IPS-18c (cell line): ENCODE results near the gene KRTCAP2.
A peak's percentile ranks its signal among the peaks of the same experiment; 100 is the strongest.
"Not testable (repeated sequence)": the region's sequence is repeated elsewhere in the genome, so short reads cannot be mapped to it uniquely, and the experiment has no call there.

Experiments
- H3K4me3 ChIP-seq: 2 replicates; pipeline ENCODE4 v1.7.0; 2013; ENCODE audit warnings: low read depth, mild to moderate bottlenecking, low read length, moderate library complexity; ENCODE audit not compliant: insufficient read depth
- H3K9me3 ChIP-seq: one replicate; pipeline ENCODE4 v1.6.1; 2013; ENCODE audit warnings: mild to moderate bottlenecking, low read length, moderate library complexity; ENCODE audit not compliant: control insufficient read depth, insufficient read depth

Gene KRTCAP2

DNA sequence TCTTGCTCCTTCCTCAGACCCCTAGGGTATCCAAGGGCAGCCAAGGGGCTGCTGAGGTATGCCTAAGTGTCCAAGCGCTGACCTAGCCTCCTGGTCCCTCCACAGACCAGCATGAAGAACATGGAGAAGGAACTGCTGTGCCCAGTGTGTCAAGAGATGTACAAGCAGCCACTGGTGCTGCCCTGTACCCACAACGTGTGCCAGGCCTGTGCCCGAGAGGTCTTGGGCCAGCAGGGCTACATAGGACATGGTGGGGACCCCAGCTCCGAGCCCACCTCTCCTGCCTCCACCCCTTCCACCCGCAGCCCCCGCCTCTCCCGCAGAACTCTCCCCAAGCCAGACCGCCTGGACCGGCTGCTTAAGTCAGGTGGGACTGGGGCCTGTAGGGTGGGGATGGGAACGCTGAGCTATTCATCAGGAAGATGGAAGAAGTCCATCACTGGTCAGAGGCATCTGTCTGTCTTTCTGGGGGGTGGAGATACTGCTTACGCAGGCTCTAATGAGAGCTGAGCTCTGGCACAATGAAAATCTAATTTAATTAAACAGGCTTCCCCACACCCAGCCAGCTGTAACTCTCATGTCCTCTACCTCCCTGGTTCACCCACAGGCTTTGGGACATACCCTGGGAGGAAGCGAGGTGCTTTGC, 2.3 kb upstream of the KRTCAP2 start:
- Histone ChIP-seq H3K4me3 (peak overlapping the region; percentile 64; the same call in 1 of the 2 replicates), H3K9me3 (no peaks in the 10 kb centered on the region)

DNA sequence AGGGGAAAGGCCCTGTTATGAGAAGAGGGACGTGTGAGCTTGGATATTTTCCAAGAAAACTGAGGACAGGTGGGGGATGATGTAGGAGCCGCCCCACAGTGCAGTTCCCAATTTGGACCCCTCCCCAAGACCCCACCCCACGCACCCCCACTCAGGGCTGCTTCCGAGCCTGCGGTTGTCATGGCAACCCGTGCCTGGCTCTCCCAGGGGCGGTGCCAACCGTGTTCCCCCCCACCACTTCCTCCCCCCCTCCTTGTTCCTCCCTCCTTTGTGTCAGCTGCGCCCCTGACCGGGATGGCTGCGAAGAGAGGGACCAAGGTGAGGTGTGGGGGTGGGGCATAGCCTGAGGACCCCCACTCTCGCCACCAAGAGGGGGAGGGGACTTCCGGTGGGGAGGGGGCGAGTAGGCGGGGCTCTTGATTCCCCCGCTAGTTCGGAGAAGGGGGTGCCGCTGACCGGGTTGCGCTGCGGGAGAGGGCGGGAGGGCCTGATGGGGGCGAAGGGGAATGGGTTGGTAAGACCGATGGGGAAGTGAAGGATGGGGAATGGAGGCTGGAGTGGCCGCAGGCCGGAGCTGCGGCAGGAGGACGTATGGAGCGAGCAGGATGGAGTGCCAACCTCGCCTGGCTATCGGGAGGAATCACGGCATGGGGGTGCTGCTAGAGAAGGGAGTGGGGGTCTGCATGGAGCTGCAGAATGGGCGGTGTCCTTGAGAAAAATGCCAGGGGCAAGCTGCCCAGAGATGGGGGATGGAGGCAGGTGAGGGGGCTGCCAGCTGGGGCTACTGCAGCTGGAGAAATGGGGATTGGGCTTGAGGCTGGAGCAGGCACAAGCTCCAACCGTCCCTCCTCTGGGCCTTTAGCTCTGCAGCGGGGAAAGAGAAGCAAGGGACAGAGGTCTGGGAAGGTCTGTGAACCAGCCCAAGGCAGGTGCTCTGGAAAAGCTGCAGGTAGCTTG, 1.5 kb upstream of the KRTCAP2 start:
- H3K4me3 ChIP-seq, result peak overlapping the region; percentile 64
- H3K9me3 ChIP-seq, result no peaks in the 10 kb centered on the region

DNA sequence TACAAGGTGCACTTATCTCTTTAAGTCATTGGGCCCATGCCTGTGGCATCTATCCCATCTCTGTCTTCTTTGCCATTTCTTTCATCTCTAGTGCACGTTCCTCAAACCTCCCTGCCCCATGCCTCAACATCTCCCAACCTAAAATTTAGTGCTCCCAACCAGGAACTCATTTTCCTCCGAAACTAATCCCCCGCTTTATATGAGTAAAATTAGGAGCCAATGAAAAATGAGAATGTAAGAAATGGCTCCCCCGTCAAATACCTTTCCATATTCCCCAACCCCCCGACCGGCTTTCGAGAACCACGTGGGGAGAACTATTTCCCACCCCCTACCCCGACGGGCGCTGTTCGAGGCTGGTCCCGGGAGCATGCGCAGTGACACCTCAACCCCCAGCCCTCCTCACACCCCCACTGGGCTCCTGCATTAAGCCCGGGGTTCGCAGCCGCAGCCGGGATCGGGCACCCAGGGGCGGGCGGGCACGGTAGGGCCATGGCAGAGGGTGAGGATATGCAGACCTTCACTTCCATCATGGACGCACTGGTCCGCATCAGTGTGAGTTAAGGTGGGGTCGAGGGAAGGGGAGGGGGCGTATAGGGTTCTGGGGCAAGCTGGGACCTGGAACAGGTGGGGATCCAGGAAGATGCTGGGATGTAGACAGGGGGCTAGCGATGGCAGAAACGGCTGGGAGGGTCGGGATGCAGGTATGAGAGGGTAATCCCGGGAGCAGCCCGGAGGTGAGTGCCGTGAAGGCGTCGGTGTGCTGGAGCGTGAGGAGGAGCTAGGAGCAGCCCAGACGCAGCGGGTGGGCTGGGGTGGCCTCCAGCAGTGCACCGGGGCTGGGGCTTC, 597 bp upstream of the KRTCAP2 start, which contains the start of gene TRIM46:
TSS of gene TRIM46 (plus strand) at position 372 of the 846 bp plus-strand sequence. CDS start at position 490, 118 bp downstream.
- Histone ChIP-seq H3K4me3 (peak within 1 kb of the TSS; percentile 64), H3K9me3 (no peaks in the 10 kb centered on the region)

DNA sequence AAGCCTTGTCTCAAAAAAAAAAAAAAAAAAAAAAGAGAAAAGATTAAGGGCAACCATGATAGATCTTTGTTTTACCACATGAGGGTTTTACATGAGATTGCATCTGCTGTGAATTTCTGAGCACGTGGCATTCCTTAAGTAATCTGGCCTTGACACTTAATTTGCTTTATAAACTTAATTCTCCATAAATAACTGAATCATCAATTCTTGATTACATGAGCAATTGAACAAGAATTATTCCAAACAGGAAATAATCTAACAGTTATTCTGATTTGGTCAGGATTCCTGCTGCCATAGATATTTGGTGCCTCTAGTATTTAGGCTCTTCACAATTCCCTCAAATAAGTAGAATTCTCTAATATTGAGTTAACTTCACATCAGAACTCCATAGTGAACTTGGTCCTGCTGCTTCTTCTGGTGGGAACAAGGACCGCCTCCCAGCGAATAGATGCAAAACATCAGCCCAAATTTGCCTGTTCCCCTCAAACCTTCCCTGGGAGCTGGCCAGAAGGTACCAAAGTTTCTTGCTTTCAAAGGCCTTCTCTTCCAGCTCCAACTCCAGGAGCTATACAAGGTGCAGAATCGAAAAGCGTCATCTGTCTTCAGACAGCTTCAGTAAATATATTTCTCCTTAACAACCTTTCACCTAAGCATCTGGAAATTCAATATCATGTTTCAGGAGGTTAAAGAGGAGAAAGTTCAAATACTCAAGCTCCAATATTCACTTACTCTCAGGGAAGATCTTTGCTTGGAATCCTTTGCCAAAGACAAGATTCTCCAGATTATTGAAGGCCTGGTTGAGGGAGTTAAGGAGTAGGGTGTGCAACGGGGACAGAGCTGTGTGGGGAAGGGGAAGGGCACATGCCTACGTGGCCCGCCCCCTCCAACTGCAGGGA, 1.0 kb downstream of the KRTCAP2 start:
- Histone ChIP-seq H3K4me3 (peak overlapping the region; percentile 64), H3K9me3 (no peaks in the 10 kb centered on the region)

DNA sequence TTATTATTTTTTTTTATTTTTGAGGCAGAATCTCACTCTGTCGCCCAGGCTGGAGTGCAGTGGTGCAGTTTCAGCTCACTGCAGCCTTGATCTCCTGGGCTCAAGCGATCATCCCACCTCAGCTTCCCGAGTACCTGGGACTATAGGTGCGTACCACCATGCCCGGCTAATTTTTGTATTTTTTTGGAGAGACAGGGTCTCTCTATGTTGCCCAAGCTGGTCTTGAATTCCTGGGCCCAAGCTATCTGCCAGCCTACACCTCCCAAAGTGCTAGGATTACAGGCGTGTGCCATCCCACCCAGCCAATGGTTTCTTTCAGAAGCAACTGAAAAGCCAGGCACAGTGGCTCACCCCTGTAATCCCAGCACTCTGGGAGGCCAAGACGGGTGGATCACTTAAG, 2.3 kb downstream of the KRTCAP2 start:
- H3K9me3 ChIP-seq, result no peaks in the 10 kb centered on the region
- no peak overlapping the region for H3K4me3 ChIP-seq

DNA sequence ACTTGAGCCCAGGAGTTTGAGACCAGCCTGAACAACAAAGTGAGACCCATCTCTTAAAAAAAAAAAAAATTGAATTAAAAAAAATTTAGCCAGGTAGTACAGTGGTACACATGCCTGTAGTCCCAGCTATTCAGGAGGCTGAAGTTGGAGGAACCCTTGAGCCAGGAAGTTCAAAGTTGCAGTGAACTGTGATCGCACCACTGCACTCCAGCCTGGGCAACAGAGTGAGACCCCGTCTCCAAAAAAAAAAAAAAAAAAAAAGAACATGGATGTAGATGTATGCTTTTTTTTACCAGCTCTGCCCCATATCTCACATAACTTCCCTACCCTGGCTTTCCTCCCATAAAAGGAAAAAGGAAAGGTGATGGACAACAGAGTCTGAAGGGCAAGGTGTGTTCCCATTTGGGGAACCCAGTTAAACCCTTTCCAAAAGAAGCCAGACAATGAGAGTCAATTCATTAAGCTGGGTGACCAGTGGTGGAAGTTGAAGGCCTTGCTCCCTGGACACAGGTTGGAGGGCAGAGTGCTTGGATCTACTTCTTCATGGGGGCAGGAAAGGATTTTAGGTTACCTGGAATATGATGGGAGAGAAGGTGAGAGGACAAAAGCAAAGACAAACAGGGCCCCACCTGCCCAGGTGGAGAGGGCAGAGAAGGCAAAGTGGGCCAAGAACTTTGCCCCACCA, 2.9 kb downstream of the KRTCAP2 start:
- no peak overlapping the region for H3K4me3 ChIP-seq
- H3K9me3 ChIP-seq, result no peaks in the 10 kb centered on the region

GRCh38 chr1:155169541-155169940, 3.6 kb downstream of the KRTCAP2 start:
- no peak overlapping the region for H3K4me3 ChIP-seq
- H3K9me3 ChIP-seq, result no peaks in the 10 kb centered on the region

GRCh38 chr1:155168456-155169210, 4.5 kb downstream of the KRTCAP2 start:
- no peak overlapping the region for H3K4me3 ChIP-seq
- no peaks in the 10 kb centered on the region for H3K9me3 ChIP-seq

DNA sequence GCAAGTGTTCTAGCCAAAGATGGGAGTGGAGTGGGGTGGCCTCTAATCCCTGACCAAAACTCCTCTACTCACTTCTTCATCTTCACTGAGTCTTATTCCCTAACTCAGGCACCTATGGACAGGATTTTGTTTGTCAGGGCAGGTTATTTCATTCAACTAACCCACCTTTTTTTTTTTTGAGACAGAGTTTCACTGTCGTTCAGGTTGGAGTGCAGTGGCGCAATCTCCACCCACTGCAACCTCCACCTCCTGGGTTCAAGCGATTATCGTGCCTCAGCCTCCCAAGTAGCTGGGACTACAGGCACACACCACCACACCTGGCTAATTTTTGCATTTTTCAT, 5.0 kb downstream of the KRTCAP2 start:
- H3K4me3 ChIP-seq, H3K9me3 ChIP-seq: not testable (repeated sequence)

- no peaks in the 10 kb centered on the region for H3K9me3 ChIP-seq
- peak overlapping the region; percentile 40 for H3K4me3 ChIP-seq
Measured at GRCh38 chr1:155167166-155168104, 5.7 kb downstream of the KRTCAP2 start.

DNA sequence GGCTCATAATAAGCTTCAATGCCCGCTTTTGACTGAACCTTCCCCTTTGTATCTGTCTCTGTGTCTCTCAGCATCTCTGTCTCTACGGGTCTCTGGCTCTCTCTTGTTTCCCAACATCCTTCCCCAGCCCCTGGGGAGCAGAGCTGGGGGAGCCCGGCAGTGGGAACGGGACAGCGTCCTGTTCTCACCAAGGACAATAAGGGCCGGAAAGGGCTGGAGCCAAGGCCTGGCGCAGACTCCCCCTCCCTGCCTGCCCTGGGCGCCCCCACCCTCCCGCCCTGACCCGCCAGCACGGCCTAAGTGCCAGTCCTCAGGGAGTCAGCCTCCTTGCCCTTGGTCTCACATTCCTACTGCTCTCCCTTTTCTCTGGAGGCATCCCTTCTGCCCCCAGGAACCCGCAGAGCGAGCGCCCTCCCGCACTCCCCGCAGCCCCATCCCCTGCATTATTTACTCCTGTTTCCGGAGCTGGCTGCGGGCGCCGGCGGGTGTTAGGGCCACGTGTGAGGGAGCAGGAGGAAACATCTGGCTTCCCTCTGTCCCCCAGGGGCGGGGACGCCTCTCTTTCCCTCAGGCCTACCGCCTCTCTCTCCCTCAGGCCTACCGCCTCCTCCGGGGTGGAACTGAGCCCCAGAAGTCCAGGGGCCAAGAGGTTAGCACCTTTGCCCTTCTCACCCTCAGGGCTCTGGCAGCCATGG, 6.5 kb downstream of the KRTCAP2 start:
- Histone ChIP-seq H3K9me3 (no peaks in the 10 kb centered on the region), H3K4me3 (peak overlapping the region; percentile 22)

- Histone ChIP-seq H3K9me3 (no peaks in the 10 kb centered on the region), H3K4me3 (peak overlapping the region; percentile 2; the same call in 1 of the 2 replicates)
Measured at GRCh38 chr1:155166051-155166470, 7.0 kb downstream of the KRTCAP2 start.

DNA sequence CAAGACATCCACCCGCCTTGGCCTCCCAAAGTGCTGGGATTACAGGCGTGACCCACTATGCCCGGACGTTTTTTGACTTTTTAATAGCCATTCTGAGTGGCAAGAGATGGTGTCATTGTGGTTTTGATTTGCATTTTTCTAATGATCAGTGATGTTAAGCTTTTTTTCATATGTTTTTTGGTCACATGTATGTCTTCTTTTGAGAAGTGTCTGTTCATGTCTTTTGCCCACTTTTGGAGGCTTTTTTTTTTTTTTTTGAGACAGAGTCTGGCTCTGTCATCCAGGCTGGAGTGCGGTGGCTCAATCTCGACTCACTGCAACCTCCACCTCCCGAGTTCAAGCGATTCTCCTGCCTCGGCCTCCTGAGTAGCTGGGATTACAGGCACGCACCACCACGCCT, 8.5 kb downstream of the KRTCAP2 start:
- not testable (repeated sequence) for H3K4me3 ChIP-seq, H3K9me3 ChIP-seq

DNA sequence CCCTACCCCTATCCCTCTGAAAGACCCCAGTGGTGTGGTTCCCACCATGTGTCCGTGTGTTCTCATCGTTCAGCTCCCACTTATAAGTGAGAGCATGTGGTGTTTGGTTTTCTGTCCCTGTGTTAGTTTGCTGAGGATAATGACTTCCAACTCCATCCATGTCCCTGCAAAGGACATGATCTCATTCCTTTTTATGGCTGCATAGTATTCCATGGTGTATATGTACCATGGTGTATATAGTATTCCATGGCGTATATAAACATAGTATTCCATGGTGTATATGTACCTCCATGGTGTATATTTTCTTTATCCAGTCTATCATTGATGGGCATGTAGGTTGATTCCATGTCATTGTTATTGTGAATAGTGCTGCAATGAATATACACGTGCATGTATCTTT, 9.3 kb downstream of the KRTCAP2 start:
- not testable (repeated sequence) for H3K9me3 ChIP-seq, H3K4me3 ChIP-seq
